Right ventricle myocardium inferior (tissue), 1 donor: ENCODE data around the gene FOLR2. TPM values are rescaled to one million over a fixed set of nuclear protein-coding genes. Genes with fewer than 3 reads are reported as not detected.
A peak's percentile ranks its signal among the peaks of the same experiment; 100 is the strongest.

Experiments
- ATAC-seq: fragments of 200-7000 bp; cut with Tn5 transposase; one replicate; pipeline ENCODE4 v1.9.1; 2020; ENCODE audit warnings: mild to moderate bottlenecking, moderate library complexity
- DNase-seq: peaks from one replicate; pipeline ENCODE4 v3.0.0; 2021; ENCODE audit errors: missing footprints
- intact Hi-C: fragments of 100-400 bp; cut with DNase I; formaldehyde crosslinking; loops from one replicate; pipeline ENCODE4 v1.11.0; 2022
- total RNA-seq: library from RNA; stranded (reverse); fragmentation: NEBNext Ultra II Directional; extraction: Animal tissue kit (Norgen Biotek cat#: 25700); gene quantifications from one replicate; pipeline ENCODE4 v1.2.1, GENCODE V29; 2021
- donor health status: DM: no; HTN: yes; CAD: no; lungs with severe emphysema.

Gene FOLR2
- total RNA-seq, 1 donor from 2014 or later = 33.1 TPM

DNA sequence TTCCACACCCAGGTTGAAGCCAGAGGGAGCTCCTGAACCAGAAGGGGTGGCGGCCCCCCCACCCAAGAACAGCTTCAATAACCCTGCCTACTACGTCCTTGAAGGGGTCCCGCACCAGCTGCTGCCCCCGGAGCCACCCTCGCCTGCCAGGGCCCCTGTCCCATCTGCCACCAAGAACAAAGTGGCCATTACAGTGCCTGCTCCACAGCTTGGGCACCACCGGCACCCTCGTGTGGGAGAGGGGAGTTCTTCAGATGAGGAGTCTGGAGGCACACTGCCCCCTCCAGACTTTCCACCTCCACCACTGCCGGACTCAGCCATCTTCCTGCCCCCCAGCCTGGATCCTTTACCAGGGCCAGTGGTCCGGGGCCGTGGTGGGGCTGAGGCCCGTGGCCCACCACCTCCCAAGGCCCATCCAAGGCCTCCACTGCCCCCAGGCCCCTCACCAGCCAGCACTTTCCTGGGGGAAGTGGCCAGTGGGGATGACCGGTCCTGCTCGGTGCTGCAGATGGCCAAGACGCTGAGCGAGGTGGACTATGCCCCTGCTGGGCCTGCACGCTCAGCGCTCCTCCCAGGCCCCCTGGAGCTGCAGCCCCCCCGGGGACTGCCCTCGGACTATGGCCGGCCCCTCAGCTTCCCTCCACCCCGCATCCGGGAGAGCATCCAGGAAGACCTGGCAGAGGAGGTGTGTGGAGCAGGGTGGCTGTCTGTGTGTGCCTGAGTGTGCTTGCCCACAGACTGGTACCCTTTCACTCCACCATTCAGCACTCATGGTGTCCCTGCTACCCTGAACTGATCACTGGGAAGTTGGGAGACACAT is 20.7 kb downstream of the FOLR2 start:
- intact Hi-C loops = no loop called here
- ATAC-seq = no peak
- no peak for DNase-seq

DNA sequence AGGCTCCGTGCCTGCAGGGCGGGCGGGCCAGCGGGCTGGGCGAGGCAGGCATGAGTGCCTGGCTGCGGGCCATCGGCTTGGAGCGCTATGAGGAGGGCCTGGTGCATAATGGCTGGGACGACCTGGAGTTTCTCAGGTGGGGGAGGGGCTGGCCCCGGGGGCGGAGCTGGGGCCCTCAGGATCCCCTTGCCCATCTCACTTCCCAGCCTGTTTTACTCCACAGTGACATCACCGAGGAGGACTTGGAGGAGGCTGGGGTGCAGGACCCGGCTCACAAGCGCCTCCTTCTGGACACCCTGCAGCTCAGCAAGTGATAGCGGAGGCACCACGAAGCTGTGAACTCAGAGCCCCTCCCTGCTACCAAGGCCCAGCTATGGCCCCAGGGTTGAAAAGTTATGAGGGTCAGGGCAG is 21.5 kb downstream of the FOLR2 start:
- ATAC-seq (peak; percentile 36), DNase-seq (peak; percentile 69)
- intact Hi-C loops = no loop called here

DNA sequence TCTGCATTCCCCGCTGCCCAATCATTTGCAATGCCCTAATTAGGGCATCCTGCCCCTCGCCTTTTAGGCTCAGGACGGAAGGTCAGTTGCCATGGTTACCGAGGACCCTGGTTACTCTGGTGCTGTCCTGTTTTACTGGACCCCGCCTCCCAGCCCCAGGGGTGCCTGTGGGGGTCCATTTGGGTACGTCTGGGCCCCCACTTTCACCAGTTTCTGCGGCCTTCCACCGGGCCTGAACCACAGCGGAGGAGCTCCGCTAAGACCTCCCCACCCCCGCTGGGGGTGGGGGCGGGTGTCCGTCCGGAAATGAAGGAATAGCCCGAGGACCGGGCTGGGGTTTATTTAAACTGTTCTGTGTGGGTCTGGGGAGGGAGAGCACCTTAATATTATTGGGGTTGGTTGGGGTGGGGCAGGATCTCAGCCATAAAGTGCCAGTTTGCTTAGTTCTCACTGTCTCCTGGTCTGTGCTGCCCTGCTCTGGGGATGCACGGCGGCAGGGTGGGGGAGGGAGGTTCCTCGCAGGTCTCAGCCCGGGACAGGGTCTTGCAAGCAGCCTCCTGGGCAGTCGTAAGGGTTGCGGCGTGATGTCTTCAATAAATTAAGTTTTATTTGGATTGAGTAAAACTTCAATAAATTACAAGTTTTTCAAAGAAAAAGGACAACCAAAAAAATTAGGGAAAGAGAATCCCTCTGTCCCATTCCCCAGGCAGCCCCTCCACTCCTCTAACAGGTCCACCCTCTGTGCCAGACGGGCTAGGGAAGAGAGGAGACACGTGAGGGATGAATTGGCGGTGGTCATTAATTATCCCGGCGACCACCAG is 22.1 kb downstream of the FOLR2 start:
- DNase-seq (no peak), ATAC-seq (peak; percentile 1)
- intact Hi-C loops = no loop called here

DNA sequence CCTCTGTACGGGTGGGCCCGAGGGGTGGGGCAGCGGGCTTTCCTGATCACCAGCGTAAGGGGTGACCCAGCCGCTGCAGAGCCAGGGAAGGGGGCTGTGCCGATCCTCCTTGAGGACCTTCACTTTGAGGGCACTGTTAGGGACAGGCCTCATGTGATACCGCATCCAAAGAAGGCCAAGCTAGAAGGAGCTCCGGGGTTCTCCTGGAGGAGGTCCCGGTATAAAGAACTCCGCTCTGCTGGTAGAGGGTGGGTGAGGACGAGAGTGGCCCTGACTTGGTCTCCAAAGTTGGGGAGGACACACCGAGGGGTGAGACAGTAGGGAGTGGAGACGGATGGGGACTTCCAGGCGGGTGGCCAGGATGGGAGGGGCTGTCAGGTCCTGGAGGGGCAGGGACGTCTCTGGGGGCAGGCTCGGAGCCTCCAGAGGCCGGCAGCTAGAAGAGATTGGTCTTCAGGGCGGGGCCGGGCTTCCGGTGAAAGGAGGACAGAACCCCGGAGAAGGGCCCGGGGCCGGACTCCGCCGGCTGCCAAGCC is 22.8 kb downstream of the FOLR2 start:
- intact Hi-C loops = no loop called here
- ATAC-seq (peak; percentile 35), DNase-seq (peak; percentile 85)

DNA sequence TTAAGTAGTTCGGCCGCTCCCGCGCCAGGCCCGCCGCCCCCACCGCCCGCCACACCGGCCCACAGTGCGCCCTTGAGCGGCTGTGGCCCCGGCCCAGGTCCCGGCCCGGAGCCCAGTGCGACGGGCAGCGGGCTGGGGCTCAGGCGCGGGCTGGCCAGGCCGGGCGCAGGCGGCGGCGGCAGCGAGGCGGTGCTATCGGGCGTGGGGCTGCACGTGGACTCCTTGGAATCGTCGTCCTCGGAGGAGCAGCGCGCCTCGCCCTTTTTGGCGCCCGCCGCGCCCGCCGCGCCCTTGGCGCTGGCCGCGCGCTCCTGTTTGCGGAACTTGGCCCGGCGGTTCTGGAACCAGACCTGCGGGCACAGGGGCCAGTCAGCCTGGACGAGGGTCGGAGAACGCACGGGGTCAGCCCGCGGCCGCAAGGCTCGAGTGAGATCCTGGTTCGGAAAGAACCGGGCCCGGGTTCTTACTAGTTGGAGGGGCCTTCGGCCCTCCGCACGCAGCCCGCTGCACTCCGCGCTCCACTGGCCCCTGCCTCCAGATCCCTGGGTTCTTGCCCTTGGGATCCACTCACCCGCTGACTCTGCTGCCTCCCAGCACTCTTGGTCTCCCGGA is 23.4 kb downstream of the FOLR2 start:
- intact Hi-C loops = loop anchor here (5.0 kb wide), 1 partner anchor 192 kb away; the partner anchor contains the start of gene CLPB
- ATAC-seq (peak; percentile 47), DNase-seq (peak; percentile 86)

- DNase-seq (peak; percentile 66), ATAC-seq (peak; percentile 12)
- intact Hi-C loops = loop anchor here (5.0 kb wide), 1 partner anchor 192 kb away; the partner anchor contains the start of gene CLPB
Measured at GRCh38 chr11:72240461-72241290, 24.1 kb downstream of the FOLR2 start.

DNA sequence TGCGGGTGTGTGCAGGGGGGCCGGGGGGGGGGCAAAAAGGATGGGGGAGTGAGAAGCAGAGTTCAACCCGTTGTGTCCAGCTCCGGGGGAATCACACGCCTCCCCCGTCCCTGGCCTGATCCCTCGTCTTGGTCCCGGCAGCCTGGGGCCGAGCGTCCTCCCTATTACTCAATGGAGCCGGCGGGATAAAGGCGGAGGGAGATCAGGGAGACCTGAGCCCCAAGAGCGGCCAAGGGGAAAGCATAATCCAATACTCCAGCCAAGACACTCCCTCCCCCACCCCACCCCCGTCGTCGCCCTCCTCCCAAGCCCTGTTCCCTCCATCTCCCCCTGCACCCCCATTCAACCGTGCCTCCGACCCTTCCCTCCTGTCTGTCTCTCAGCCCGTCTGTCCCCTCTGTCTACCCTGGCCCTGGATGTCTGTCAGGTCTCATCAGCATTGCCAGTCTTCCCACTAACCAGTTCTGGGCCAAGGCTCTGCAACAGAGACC is 24.7 kb downstream of the FOLR2 start:
- ATAC-seq = no peak
- intact Hi-C loops = loop anchor here (5.0 kb wide), 1 partner anchor 191 kb away; the partner anchor contains the start of gene CLPB
- no peak for DNase-seq

- no peak for DNase-seq
- ATAC-seq = no peak
- intact Hi-C loops = loop anchor here (5.0 kb wide), 1 partner anchor 190 kb away; the partner anchor contains the start of gene CLPB
Measured at GRCh38 chr11:72242141-72242540, 25.5 kb downstream of the FOLR2 start.

GRCh38 chr11:72243173-72244059 is 26.8 kb downstream of the FOLR2 start:
- ATAC-seq (no peak), DNase-seq (no peak)
- intact Hi-C loops = loop anchor here (5.0 kb wide), 1 partner anchor 189 kb away; the partner anchor contains the start of gene CLPB

GRCh38 chr11:72244060-72244360 is 27.4 kb downstream of the FOLR2 start, which contains the start of gene PHOX2A:
TSS of gene PHOX2A (minus strand) at chr11:72244176. CDS start at chr11:72244004, 172 bp downstream.
- no peak for DNase-seq
- intact Hi-C loops = loop anchor here (5.0 kb wide), 1 partner anchor 188 kb away; the partner anchor contains the start of gene CLPB

GRCh38 chr11:72244361-72245262 is 28.0 kb downstream of the FOLR2 start:
- ATAC-seq = no peak
- no peak for DNase-seq
- intact Hi-C loops = loop anchor here (5.0 kb wide), 1 partner anchor 188 kb away; the partner anchor contains the start of gene CLPB

More at GRCh38 chr11:72244060-72244360, 27.4 kb downstream of the FOLR2 start, which contains the start of gene PHOX2A:
- ATAC-seq = no peak

- ATAC-seq (no peak), DNase-seq (no peak)
- intact Hi-C loops = no loop called here
Measured at GRCh38 chr11:72245263-72245816, 28.7 kb downstream of the FOLR2 start.

DNA sequence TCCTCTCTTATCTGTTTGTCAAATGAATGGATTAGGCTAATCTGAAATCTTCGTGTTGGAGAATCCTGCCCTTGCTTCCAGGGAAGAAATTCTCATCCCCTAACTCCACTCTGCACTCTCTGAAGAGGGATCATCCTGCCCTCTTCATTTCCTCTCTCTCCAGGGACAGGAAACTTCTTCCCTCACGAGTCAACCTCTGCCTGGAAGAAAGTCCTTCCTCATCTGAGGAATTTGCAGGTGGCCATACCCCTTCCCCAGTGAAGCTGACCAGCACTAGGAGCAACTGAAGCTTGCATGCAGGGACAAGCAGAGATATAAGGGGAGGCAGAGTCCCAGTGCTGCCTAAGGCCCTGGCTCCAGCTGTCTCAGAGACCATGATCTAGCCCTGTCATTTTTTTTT is 31.0 kb downstream of the FOLR2 start:
- intact Hi-C loops = no loop called here
- ATAC-seq = no peak
- no peak for DNase-seq

- DNase-seq (no peak), ATAC-seq (no peak)
- intact Hi-C loops = no loop called here
Measured at GRCh38 chr11:72249961-72250360, 33.4 kb downstream of the FOLR2 start.

GRCh38 chr11:72250661-72251464 is 34.3 kb downstream of the FOLR2 start:
- intact Hi-C loops = no loop called here
- ATAC-seq = no peak
- DNase-seq = peak; percentile 64
